ENCODE measurements around the gene SEMA3A. TPM values are rescaled to one million over a fixed set of nuclear protein-coding genes. Genes with fewer than 3 reads are reported as not detected.

Gene SEMA3A
- polyA plus RNA-seq, 1 donor: 24.0 TPM

- no peak for DNase-seq
These were observed 889 bp upstream of the SEMA3A start for GRCh38 chr7:84195295-84196060.

DNA sequence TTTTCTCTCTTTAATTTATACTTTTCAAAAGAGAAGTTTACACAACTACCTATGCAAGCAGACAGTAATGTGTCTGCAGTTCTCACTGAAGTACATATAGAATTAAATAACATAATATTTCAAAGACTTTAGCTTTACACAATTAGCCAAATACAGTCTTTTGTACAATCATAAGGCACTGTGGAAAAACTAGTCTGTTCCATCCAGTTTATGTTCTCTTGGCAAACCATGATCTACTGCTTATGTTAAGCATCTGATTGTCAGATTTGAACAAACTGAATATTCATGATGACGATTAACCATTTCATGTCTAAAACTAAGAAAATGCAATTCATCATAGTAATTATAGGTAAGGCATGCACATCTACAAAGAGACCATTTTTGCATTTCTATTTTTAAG, 842 bp downstream of the SEMA3A start:
- DNase-seq: no peak

DNA sequence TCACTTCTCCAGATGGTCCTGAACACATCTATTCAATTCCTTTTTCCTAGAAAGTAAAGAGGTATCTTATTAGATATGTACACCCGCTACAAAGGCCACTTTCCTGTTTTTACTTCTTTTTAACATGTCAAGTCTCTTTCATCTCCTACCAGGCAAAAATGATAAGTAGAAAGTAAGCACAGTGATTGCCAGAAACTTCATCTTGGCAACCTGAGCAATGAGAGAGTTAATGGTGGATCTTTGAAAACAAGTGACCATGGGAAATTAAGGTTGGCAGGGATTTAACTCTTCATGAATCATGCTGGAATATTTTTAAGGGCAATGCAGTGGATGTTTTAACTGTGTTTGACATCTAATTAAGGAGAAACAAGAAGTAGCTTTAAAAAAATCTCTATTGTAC, 2.7 kb downstream of the SEMA3A start:
- no peak for DNase-seq

GRCh38 chr7:84191261-84191660, 3.3 kb downstream of the SEMA3A start:
- DNase-seq: no peak

DNA sequence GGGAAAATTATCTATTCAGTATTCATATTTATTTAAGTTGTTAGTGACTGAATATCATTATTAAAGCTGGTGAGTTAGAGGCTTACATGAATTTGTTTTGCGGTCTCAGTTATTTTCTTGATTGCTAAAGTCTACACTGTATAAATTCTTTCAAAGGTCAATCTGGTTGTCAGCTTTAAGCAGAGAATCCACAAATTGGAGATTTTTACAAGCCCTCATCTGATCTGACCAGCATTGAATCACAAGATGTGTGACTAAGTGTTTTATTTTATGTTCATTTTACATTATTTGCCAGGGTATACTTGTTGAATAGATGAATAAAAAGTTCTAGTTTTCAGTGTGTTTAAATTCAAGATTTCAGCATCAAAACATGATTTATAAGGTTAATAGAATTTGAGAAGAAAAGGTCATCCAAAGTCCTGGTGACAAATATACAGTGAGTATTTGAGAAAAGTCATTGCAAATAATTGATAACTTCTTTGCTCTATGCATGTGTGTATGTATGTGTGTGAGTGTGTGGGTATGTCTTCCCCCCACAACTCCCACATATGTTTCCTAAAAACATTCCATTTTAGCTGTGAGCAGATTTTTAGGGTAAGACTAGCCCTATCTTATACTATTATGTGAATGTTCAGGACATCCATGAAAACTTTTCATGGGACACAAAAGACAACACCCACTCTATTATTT, 4.4 kb downstream of the SEMA3A start:
- DNase-seq: no peak

GRCh38 chr7:84188786-84189405, 5.7 kb downstream of the SEMA3A start:
- DNase-seq: no peak

DNA sequence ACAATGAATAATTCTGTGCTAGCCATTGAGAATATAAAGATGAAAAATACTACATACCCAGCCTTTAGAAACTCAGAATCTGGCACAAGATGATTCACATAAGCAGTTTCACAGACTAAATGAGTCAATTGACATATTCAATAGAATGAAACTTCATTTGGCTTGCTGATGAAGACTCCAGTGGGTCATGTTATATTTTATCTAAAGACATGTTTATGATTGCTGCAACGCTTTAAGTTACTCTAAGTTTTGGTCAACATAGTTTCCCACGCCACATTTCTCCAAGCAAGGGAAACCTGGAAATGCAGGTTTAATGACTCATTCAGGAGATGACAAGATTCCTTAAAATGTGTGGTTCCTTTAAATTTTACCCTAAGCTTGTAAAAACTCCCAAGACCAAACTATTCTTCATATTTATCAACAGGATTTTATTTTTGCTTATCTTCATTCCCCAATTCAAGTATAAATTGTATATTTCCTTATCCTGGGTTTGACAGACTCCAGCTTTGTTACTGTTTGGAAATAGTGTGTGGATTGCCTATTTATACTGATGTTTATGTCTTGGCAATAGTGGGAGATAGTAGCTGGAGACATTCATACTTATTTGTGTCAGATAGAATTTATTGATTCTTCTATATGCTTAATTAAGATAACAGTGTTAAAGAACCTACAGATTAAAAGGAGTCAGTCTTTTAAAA, 6.6 kb downstream of the SEMA3A start:
- no peak for DNase-seq

- no peak for DNase-seq
These were observed 7.3 kb downstream of the SEMA3A start for GRCh38 chr7:84187087-84187805.

DNA sequence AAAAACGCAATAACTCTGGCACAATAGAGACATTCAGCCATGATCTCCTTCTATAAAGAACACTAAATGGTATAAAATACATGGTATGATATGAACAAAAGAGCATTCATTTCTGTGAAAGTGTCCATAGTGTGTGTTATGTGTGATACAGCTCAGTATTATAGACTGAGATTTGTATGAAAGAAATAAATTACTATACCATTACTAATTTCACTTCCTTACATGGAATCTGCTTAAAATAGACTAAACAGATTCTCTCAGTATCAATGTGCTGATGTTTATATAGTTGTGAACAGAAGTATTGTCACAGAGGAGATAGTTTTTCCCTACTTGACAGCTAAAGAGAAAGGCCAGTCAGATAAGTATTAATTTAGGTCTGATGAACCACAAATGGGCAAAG, 10.8 kb downstream of the SEMA3A start:
- DNase-seq: no peak

GRCh38 chr7:84182301-84182700, 12.3 kb downstream of the SEMA3A start:
- DNase-seq: no peak

DNA sequence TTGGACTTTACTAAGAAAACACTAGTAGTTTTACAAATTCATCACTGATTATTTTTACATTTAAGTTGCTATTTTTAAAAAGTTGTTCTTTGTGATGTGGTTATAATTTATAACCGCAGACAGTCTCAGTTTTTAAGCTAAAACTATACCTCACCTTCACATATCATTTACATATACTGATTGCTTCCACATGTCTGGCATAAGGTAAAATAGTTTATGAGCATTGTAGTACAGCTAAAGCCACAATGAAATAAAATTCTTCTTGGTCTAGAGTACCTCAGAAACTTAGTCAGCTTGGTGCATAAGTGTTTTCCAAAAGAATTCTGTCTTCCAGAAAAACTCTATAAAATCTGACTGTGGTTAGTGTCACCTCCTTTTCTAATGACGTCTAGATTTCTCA, 13.0 kb downstream of the SEMA3A start:
- no peak for DNase-seq

DNA sequence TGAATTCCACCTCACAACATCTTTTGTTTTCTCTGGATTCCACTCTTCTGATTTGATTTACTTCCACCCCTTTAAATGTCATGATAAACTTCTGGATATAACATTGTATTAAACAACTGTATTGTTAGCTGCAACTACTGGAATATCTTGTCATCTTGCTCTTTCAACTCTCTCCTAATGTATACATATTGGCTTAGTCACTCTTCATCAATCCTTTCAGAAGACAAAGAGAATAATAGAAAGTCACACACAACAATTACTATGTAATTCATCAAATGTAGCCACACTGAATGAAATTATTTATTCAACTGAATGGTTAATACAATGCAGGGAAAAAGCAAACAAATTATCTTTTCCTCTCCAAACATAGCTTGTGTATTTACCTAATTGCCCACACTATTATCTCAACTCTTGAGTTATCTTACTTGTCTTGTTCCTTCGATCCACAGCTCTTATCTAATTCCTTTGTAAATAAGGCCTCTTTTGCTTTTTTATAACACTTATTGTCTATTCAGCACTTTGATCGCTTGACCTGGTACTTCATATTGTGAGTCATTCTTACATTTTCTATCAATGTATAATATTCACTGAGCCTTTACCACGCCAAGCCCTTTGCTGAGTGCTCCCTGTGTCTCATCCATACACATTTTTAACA, 16.7 kb downstream of the SEMA3A start:
- DNase-seq: no peak

DNA sequence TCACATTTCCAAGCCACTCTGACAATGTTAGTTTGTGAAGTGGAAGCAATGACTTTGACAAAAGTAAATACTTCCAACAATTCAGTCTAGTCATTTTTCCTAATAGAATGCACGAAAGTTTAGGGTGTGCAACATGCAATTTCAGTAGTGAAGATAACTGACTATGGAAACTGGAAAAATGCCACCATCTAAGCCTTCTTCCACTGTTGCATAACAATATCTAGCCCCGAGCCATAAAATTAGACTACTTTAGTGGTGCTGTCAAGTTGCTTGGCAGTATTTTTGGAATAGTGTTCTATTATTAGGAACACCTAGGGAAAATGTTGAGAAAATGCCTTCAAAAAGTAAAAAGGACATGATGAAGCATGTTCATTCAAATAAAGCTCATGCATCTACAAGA, 17.9 kb downstream of the SEMA3A start:
- no peak for DNase-seq

DNA sequence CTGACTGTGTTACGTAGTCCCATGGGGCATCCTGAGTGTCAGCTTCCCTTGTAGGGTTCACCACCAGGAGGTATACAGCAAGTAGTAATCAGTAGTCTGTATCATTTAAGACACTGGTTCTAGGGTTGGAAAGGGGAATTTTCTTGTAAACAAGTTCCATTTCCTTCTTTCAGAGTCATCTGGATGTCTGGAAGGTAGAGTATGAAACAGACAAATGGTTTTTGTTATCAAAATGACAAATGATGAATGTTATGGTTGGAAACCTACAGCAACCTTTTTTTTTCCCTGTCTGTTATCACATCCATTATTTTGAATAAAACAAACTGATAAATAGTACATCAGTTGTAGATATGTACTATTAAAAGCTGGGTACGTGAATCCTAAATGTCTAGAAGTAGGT, 19.1 kb downstream of the SEMA3A start:
- DNase-seq: no peak

GRCh38 chr7:84170646-84171045, 23.9 kb downstream of the SEMA3A start:
- no peak for DNase-seq

DNA sequence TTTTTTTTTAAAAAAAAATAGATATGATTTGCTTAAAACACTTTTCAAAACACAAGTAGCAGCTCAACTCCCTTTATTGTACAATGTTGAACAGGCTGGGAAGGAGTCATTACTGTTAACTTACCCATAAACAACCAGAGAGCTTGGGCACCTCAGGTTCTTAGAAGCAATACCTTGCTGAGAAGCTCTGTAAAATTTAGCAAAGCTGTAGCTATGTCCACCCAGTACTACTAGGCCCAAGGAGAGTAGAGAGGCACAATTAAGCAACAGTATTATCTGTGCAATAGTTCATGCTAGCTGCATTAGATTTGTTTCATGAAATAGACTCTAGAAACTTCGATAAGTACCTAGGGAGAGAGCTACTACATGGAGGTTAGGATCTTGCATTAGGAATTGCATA, 32.0 kb downstream of the SEMA3A start:
- DNase-seq: no peak

DNA sequence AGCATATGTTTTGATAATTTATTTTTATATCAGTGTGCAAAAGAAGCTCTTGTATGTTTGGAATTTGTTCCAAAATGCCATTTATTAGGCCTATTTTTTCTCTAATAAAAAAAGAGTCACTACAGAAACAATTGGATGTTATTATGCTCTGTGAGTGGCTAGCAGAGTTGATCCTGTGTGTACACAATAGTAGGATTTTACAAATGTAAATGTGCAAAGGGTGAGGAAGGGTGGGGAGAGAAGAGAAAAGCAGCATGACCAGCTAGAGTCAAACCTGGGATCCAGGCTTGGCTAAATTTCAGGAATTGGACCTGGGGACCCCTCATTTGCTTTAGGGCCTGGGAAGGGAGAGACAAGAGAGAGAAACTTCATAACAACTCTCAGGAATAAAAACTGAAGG, 32.5 kb downstream of the SEMA3A start:
- DNase-seq: no peak

DNA sequence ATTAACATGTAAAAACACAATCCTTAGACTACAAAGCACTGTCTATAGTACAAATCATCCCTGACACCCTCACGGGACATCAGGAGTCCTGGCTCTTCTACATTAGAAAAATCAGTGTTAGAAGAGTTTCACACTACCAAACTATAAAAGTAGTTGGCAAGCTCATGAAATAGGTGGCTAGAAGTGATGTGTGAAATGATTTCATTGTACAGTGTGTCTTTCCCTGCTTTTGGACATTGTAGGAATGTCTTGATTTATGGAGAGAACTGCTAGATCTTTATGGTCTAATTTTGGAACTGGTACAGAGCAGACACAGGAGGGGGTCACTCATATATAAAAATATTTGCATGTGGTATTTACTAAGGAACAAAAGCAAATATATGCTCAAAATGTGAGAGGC, 33.2 kb downstream of the SEMA3A start:
- DNase-seq: no peak

DNA sequence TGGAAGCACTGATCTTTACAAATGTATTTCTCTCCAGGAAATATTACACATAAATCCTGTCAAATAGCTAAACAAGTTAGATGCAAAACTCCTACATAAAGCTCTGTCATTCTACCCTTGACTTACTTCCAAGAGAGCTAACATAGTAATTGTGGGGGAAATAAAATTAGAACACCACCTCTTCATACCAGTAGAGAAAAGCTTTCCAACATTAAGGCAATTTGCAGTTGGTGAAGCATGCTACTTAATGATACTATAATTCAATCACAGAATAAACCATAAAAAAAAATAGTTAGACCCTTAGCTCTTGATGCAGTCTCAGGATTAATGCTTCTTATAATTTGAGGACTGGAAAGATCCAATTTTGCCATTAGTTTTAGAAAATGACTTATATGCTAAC, 35.2 kb downstream of the SEMA3A start:
- DNase-seq: no peak

GRCh38 chr7:84157171-84157570, 37.4 kb downstream of the SEMA3A start:
- no peak for DNase-seq

DNA sequence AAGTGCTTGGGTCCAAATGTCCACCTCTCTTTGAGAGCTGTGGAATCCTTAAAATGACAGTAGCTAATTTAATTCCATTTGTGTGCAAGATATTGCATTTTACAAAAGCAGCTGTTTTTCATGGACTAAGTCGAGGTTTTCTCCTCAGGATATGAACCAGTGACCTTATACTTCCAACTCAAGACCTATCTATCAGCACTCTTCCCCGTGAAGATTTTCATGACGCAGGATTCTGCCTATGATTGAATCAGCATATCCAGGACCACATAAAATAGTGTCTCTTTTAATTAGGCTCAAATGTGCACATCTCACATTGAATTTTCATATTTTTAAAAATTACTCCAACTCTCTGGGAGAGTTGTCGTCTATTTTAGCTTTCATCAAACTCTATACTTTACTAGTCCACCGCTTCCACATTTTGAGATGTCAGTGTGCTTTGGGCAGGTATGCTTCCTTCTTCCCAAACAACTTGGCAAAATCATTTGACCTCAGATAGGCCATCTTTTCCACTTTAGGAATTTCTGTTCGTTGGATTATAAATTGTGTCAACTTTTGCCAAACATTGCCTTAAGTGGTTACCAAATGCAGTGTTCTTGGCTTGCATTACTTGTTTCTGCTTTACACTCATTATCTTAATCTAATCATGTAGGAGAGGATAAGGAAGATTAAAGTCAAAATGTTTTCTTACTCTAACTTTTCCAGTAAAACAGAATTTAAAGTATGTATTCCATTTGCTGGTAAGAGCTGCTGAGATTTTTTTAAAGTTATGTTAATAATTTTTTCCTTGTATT, 39.4 kb downstream of the SEMA3A start:
- DNase-seq: no peak
